GM12878 (cell line): ENCODE results near the gene RFFL. TPM values are rescaled to one million over a fixed set of nuclear protein-coding genes. Genes with fewer than 3 reads are reported as not detected.
A peak's percentile ranks its signal among the peaks of the same experiment; 100 is the strongest.

Experiments used
- BMI1 ChIP-seq: fragments of 450-650 bp; IDR thresholded peaks from 2 replicates; pipeline ENCODE4 v1.6.1; 2016; ENCODE audit warnings: mild to moderate bottlenecking, moderate library complexity, borderline replicate concordance
- CBFB ChIP-seq: IDR thresholded peaks from 2 replicates; pipeline ENCODE4 v1.6.1; 2016; ENCODE audit warnings: antibody characterized with exemption, low read depth
- CHD1 ChIP-seq: IDR thresholded peaks from 2 replicates; pipeline ENCODE4 v1.6.1; 2012; ENCODE audit warnings: low read depth, low read length, improper control_type of control experiment
- HCFC1 ChIP-seq: fragments of 150-350 bp; IDR thresholded peaks from 2 replicates; pipeline ENCODE4 v1.6.1; 2014; ENCODE audit warnings: low read length
- HDAC6 ChIP-seq: fragments of 200-600 bp; sonication (generic); IDR thresholded peaks from one replicate; pipeline ENCODE4 v1.8.0; 2017; ENCODE audit warnings: antibody characterized with exemption; ENCODE audit not compliant: unreplicated experiment
- IKZF1 ChIP-seq: fragments of 450-650 bp; conservative IDR thresholded peaks from 2 replicates; pipeline ENCODE4 v1.6.1; 2017; ENCODE audit warnings: antibody characterized with exemption, mild to moderate bottlenecking
- IRF4 ChIP-seq: IDR thresholded peaks from 2 replicates; pipeline ENCODE4 v1.6.1; 2011; ENCODE audit warnings: low read depth, low read length
- IRF5 ChIP-seq: fragments of 450-650 bp; IDR thresholded peaks from 2 replicates; pipeline ENCODE4 v1.6.1; 2017; ENCODE audit warnings: borderline replicate concordance
- LARP7 ChIP-seq: fragments of 450-650 bp; IDR thresholded peaks from 2 replicates; pipeline ENCODE4 v1.6.1; 2017; ENCODE audit warnings: mild to moderate bottlenecking
- NFYB ChIP-seq: IDR thresholded peaks from 2 replicates; pipeline ENCODE4 v1.6.1; 2011; ENCODE audit warnings: low read depth, mild to moderate bottlenecking, low read length, improper control_type of control experiment, moderate library complexity; ENCODE audit not compliant: insufficient read depth
- PAX5 ChIP-seq: IDR thresholded peaks from 2 replicates; pipeline ENCODE4 v1.6.1; 2011; ENCODE audit warnings: low read depth, low read length, borderline replicate concordance
- PAX8 ChIP-seq: fragments of 450-650 bp; IDR thresholded peaks from 2 replicates; pipeline ENCODE4 v1.6.1; 2017; ENCODE audit warnings: mild to moderate bottlenecking, moderate library complexity
- PML ChIP-seq: IDR thresholded peaks from 2 replicates; pipeline ENCODE4 v1.6.1; 2012; ENCODE audit warnings: low read length, inconsistent platforms
- POLR2A ChIP-seq: IDR thresholded peaks from 2 replicates; pipeline ENCODE4 v1.6.1; 2011; ENCODE audit warnings: low read depth, mild to moderate bottlenecking, low read length
- PRDM15 ChIP-seq: fragments of 450-650 bp; formaldehyde crosslinking; IDR thresholded peaks from 2 replicates; pipeline ENCODE4 v1.4.0; 2020; ENCODE audit warnings: mild to moderate bottlenecking, moderate library complexity
- RB1 ChIP-seq: fragments of 450-650 bp; formaldehyde crosslinking; IDR thresholded peaks from 2 replicates; pipeline ENCODE4 v1.6.1; 2017; ENCODE audit warnings: mild to moderate bottlenecking, borderline replicate concordance
- SKIL ChIP-seq: fragments of 450-650 bp; IDR thresholded peaks from 2 replicates; pipeline ENCODE4 v1.6.1; 2017; ENCODE audit warnings: mild to moderate bottlenecking, low read depth, inconsistent platforms; ENCODE audit not compliant: poor library complexity, severe bottlenecking
- SP1 ChIP-seq: IDR thresholded peaks from one replicate; pipeline ENCODE4 v1.6.1; 2011; ENCODE audit warnings: low read depth, low read length
- WRNIP1 ChIP-seq: IDR thresholded peaks from 2 replicates; pipeline ENCODE4 v1.6.1; 2011; ENCODE audit warnings: low read depth, low read length, improper control_type of control experiment, borderline replicate concordance
- ZBED1 ChIP-seq: IDR thresholded peaks from 2 replicates; pipeline ENCODE4 v1.6.1; 2016; ENCODE audit warnings: borderline replicate concordance
- polyA plus RNA-seq, 11 experiments: library from polyadenylated mRNA; depleted of rRNA in 4 of 11; unstranded in 6 of 11; stranded (reverse) in 5 of 11; fragments of >200 nt; fragmentation: Nextera tagmentation in 4 of 11; fragmentation: Illumina TruSeq in 1 of 11; extraction: Ambion mirVana in 4 of 11; extraction: Trizol in 1 of 11; gene quantifications; 1 replicate in 1 of 11; 2 replicates in 10 of 11; pipeline versions ENCODE4 v1.2.1 to v1.2.3, GENCODE V29; 2011 to 2016; ENCODE audit warnings: inconsistent platforms in 2 of 11, missing spikeins in 2 of 11, low read depth in 1 of 11
- total RNA-seq, 4 experiments: library from RNA; depleted of rRNA in 3 of 4; stranded (reverse); fragments of >200 nt in 3 of 4; fragmentation: Illumina TruSeq in 1 of 4; extraction: Trizol in 1 of 4; gene quantifications; 2 replicates each; pipeline versions ENCODE4 v1.2.1 to v1.2.3, GENCODE V29; 2013 to 2021
- TF ChIP-seq, protein P1 (sequence below): IDR thresholded peaks from 2 replicates; pipeline ENCODE4 v1.6.1; 2011; ENCODE audit warnings: borderline replicate concordance, low read depth, mild to moderate bottlenecking, moderate library complexity, mixed read lengths, low read length; ENCODE audit not compliant: insufficient read depth; ENCODE audit errors: extremely low read length
- TF ChIP-seq, protein P2 (sequence below): fragments of 450-650 bp; IDR thresholded peaks from 2 replicates; pipeline ENCODE4 v1.6.1; 2016; ENCODE audit warnings: mild to moderate bottlenecking

The RFFL gene
- total and polyA plus RNA-seq, 10 of the 15 experiments (the other 5 are each of a cell fraction or from before 2014, with no cell fraction given) = 4.7 to 56.1 (median 26.9) TPM

DNA sequence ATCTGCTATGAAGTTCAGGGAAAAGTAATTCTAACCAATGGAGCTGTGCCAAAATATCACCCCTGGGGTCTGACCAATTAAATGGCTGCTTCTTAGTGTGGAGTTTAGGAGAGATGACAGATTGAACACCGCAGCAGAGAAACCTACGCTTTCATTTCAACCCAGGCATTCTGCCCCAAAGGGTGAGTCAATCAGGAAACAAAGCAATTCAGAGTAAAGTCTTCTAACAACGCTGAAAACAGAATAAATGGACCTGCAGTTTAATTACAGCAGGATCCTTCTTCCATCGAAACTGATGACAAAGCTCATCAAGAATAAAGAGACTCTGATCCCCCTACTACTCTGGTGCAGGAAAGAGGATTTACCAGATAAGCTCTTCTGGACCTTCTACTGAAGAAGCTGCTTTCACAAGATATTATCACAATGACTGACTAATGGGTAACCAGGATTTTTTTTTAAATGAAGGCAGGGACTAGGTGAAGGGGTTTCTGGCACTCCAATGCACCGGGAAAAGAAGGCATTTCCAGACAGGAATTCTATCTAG is 16.7 kb downstream of the RFFL start (continued):
- TF ChIP-seq, protein P1, sequence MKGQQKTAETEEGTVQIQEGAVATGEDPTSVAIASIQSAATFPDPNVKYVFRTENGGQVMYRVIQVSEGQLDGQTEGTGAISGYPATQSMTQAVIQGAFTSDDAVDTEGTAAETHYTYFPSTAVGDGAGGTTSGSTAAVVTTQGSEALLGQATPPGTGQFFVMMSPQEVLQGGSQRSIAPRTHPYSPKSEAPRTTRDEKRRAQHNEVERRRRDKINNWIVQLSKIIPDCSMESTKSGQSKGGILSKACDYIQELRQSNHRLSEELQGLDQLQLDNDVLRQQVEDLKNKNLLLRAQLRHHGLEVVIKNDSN = no peak
- TF ChIP-seq CBFB (no peak), IRF4 (no peak), PRDM15 (CRISPR knock-in tag) (no peak), SKIL (no peak), RB1 (no peak), HDAC6 (no peak), CHD1 (no peak), HCFC1 (no peak), NFYB (peak; percentile 77; the same call in 1 of the 2 replicates), SP1 (peak; percentile 59), IRF5 (no peak), ZBED1 (no peak), BMI1 (no peak), LARP7 (no peak), POLR2A (peak; percentile 50), PAX8 (no peak), IKZF1 (peak; percentile 40; the same call in 1 of the 2 replicates), PML (peak; percentile 52; the same call in 1 of the 2 replicates), WRNIP1 (no peak), PAX5 (no peak)
- TF ChIP-seq, protein P2, sequence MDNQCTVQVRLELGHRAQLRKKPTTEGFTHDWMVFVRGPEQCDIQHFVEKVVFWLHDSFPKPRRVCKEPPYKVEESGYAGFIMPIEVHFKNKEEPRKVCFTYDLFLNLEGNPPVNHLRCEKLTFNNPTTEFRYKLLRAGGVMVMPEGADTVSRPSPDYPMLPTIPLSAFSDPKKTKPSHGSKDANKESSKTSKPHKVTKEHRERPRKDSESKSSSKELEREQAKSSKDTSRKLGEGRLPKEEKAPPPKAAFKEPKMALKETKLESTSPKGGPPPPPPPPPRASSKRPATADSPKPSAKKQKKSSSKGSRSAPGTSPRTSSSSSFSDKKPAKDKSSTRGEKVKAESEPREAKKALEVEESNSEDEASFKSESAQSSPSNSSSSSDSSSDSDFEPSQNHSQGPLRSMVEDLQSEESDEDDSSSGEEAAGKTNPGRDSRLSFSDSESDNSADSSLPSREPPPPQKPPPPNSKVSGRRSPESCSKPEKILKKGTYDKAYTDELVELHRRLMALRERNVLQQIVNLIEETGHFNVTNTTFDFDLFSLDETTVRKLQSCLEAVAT = peak; percentile 20; the same call in 1 of the 2 replicates
